HG02759 (cell line): Measurements from ENCODE around the gene ANO4.
"Not testable (repeated sequence)": the region's sequence is repeated elsewhere in the genome, so short reads cannot be mapped to it uniquely, and the experiment has no call there.

Experiments
- ATAC-seq: cut with Tn5 transposase; IDR thresholded peaks from one replicate; pipeline ENCODE4 v1.9.1; 2021; ENCODE audit warnings: mild to moderate bottlenecking, moderate library complexity; ENCODE audit not compliant: unreplicated experiment

The ANO4 gene

DNA sequence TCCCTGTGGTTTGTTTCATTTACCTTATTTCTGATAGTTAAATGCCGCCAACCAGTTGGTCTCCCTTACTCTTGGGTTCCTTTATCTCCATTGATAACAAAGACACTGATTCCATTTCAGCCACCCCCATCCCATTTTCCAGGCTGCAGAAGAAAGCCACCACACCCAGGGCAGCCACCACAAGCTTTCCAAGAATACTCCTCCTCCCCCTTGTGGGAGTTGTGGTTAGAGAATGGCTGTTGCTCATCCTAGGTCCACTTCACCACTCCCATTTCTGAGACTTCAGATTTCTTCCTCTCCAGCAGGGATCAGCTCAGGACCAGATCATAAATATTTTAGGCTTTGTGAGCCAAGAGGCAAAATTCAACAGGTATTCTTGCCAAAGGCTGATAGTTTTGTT is 73.9 kb downstream of the ANO4 start:
- ATAC-seq, result no peak

DNA sequence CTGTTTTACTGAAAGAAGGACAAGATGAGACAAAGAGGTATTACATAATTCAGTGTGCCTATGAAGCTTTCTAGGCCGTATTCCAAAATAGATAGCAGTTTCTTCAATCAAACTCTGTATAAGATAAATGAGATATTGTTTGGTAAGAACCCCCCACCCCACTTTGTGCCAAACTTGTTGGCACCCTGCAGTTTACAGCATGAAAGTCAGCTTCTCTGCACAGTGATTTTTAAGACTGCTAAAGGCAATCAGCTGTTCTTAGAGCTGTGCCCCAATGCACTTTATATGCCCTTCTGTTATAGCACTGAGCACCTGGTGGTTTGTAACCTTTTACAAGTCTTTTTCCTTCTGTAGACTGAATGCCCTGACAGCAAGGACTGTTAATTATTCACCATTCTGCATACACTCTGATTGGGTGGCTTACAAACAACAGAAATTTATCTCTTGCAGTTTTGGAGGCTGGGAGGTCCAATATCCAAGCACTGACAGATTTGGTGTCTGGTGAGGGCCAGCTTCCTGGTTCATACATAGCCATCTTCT is 76.7 kb downstream of the ANO4 start:
- ATAC-seq, result no peak

DNA sequence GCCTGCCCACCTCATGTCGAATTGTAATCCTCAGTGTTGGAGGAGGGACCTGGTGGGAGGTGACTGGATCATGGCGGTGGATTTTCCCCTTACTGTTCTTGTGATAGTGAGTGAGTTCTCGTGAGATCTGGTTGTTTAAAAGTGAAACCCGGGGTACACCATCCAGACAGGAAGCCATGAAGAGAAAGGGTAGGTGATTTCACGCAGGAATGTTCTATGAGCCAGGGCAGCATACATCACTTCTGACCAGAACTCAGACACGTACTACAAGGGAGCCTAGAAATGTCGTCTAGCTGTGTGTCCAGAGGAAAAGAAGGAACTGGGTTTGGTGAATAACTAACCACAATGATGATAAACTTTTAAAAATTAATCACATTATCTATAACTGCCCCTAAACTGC is 80.6 kb downstream of the ANO4 start:
- no peak for ATAC-seq

DNA sequence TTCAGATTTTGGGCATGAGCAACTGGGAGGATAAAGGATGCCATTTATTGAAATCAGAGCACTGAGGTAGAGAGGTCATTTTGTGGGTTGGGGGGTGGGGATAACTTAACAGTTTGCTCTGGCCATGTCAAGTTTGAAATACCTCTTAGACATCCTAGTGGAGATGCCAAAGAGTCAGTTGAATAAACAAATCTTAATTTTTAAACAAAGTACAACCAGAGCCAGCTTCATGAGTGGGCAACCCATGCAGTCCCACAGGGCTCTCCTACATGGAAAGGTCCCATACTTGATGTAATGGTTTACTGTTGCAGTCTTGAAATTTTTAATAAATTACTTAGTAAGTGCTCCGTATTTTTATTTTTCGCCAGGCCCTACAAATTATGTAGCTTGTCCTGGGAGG is 81.2 kb downstream of the ANO4 start:
- ATAC-seq, result no peak

DNA sequence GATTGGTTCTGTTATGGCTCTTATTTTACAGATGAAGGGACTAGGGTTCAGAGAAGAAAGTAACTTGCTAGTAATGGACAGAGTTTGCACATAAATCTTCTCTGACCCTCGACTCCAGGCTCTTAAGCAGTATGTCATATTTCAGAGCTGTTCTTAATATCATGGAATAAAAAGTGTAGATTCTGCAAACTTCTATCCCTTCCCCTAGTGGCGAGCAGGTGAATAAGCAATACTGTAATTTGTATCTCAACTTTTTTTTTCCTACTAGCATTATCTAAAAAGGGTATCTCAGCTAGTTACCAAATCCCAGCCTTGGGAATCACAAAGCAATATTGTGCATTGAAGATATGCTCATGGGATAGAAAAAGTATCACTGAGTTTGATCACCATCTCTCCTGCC is 83.2 kb downstream of the ANO4 start:
- no peak for ATAC-seq

DNA sequence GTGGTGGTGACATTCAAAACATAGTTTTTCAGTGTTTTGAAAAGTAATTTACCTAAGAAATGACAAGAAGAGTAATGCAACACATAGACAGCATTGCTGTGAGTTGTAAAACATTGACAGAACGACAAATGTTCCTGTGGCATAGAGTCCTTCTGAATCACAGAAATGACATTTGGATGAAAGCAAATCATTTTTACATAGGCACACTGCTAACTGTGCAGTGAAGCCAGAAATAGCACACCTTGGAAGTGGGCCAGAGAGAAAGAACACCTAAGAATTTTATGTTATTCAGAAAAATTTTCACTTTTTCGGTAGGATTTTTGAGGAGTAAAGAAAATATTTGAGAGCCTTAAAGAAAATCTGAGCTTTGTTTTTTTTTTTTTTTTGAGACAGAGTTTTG is 100.6 kb downstream of the ANO4 start:
- ATAC-seq, result no peak

DNA sequence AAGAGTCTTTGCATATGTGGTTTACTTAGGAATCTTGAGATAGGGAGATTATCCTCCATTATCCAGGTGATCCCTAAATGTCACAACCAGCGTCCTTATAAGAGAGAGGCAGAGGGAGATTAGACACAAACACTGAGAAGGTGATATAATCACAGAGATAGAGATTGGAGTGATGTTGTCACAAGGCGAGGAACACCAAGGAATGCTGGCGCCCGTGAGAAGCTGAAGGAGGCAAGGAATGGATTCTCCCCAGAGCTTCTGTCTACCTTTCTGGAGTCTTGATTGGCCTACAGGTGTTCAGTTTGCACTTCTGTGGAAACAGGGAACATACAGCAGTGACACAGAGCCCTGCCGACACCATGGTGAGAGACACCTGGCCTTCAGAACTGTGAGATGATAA is 101.6 kb downstream of the ANO4 start:
- no peak for ATAC-seq

DNA sequence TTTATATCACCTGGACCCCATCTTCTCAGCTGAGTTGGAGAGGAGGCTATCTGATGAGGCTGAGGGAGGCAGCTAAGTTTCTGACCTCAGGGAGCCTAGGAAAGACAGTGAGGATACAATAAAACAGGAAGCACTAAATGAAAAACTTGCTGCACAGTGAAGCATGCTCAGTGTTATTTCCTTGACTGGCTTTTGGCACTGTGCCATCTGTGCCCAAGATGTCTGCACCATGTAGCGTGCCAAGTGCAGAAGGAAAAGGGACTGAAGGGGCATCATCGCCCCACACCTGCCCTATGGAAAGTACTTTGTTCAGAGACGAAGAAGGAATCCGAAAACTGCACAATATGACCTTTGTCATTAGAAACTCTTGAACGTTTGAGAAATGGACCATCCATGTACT is 102.7 kb downstream of the ANO4 start:
- no peak for ATAC-seq

DNA sequence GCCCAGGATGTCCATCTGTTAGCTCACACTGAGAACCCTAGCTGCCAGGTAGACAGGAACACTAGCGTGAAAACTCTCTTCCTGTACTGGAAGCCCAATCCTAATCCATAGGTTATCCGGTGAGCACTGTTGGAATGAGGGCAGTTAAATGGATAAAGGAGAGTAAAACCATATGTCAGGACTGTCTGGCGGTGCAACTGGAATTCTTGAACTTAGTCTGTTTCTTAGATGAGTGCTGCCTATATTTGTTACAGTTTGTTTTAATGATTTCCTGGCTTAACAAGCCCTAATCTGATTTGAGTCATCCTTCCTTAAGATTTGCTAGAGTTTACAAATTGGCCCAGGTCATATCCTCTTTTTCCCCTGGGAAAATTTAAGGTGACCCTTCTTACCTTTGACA is 104.7 kb downstream of the ANO4 start:
- ATAC-seq, result no peak

DNA sequence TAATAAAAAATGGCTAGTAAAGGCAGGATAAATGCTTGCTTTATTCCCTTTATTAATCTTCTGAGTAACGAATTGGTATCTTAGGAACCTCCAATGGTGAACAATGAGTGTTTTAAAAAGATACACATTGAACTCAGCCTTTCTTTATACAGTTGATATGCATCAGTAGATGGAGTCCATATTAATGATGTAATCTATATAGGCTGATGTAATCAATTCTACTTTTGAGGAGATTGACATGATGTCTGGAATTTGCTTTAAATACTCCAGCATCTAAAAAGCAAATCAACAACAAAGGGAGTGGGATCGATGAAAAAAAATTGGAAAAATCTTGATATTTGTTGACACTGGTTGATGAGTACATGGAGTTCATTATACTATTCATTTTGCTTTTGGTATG is 106.2 kb downstream of the ANO4 start:
- ATAC-seq, result no peak

DNA sequence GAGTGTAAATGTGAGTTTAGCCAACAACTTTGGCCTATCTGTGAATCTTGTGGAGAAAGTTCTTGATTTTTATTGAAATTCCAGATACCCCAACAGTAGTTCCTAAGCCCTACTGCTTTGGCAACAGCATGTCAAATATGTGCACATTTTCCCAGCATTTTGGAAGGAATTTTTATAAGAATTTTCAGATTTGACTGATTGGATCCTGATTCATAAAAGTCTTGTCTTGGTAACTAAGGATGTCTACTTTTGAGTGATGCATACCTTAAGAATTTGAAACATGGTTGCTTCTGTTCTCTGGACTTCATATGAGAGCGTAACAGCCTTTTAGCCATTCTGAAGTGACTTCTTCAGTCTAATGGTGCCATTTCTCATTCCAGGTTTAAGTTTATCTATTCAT is 106.7 kb downstream of the ANO4 start:
- ATAC-seq, result no peak

DNA sequence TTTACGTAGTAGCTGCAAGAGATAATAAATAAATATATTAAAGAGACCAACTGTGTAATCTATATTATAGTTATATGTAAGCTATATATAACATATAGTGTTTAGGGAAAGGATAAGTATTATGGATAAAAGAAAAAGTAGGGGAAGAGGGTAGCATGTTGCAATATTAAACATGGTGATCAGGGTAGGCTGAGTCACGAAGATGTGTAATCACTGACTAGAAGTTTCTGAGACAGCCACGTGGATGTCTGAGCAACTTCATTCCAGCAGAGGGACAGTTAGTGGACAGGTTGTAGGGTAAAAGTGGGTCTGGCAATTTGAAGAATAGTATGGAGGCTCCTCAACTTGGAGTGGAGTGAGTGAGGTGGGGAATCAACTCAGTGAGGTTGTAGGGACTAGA is 109.7 kb downstream of the ANO4 start:
- ATAC-seq, result no peak

DNA sequence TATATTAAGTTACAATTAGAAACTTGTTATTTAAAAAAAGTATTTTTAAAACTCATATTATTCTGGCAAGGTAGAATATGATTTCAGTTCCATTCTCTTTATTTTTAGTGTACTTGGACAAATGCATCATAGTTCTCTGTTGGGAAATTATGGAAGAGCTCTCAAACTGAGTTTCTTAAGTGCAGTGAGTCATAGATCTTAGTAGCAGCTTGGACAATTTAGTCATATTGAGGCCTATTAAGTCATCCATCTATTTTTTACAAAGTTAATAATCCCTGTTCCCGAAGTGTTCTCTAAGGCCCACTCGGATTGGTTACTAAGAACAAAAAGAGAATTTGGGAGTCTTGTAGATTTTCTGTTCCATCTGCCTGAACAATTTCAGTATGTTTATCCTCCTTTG is 113.9 kb downstream of the ANO4 start:
- no peak for ATAC-seq

DNA sequence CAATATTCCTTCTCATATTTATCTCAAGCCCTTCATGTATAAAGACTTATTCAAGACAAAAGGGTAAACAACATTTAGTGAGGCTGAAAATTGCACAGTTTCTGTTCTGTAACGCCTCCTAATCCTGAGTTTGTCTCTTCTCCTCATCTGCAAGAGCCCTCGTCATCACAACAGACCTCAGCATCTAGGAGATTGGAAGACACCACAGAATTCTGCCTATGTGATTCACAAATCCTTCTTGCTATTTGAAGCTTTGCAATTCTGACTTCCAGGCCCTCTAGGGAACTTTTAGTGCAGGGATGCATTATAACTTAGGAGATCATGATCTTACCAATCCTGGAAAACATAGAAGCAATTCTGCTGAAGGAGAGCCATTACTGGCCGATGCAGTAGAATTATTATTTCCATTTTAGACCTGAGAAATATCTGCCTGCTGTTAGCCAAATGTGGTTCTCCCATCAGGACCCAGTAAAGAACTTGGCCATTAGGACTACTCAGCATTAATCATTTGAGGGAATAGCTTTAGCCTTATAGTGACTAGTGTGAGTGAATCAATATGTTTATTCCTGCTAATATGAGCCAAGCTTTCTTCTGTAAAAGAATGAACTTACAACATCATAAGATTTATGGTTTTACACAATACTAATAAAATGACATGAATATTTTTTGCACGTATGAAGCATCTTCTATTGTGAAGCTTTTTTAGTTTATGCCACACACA is 119.5 kb downstream of the ANO4 start:
- ATAC-seq, result no peak

DNA sequence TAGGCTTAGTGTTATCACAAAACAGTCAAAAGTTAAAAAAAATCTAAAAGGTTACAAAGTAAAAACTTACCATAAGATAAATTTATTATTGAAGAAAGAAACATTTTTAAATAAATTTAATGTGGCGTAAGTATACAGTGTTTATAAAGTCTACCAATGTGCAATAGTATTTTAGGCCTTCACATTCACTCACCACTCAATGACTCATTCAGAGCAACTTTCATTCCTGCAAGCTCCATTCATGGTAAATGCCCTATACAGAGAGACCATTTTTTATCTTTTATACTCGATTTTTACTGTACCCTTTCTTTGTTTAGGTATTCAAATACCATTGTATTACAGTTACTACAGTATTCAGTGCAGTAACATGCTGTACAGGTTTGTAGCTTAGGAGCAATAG is 124.5 kb downstream of the ANO4 start:
- no peak for ATAC-seq

DNA sequence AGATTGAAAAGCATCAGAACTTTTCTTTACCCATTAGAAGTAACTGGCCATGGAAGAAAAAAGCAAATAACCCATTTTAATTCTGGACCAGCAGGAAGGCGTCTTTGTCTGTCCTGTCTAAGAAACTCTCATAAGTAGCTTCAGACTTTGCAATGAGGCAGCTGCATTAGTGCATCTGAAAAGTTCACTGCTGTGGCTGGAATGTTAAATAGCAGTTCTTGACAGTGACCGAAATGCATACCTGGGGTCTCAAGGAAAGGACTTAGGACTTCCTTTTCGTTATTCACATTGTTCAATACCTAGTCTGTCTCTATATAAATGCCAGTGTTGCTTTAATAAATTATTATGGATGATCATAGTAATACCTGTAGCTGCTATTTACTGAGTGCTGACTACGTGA is 125.9 kb downstream of the ANO4 start:
- no peak for ATAC-seq

DNA sequence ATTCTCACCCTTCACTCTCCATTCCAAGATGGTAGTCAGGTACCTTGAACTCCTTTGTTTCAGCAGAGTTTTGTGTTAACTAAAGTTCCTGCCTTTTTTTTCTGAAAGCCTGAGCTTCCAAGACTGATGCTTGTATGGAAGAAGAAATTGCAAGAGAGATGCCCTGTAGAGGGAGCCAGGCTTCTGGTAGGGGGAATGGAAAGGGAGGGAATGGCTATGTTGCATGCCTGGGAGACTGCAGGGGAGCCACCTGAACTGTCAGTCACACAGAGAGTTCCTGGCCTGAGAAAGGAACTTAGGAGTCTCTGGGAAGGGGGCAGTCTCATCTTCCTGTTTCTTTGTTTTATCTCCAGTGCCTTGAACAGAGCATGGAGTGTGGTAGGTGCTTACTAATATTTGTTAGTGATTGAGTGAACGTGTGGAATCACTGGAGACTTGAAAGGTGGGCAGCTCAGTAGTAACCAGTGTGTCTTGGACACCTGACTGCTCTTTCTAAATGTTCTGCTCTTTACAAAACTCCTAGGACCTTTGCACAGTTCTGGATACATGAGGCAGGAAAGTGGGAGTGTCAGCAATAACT is 132.2 kb downstream of the ANO4 start:
- ATAC-seq, result no peak

DNA sequence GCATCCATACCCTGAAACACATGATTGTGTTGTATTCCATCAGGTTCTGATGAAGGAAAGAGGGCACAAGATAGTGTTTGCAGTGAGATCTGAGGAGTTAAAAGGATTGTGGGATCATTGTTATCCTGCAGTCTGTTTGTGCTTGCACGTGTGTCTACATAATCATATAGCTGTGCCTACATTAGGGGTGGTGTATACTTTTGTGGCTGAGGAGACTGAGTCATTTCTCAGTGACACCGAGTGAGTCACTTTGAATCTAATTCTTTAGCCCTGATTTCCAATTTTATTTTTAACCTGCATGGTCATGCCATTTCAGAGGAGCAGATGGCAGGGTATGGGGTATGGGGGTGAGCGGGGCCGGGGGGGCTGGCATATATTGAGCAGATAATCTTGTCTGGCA is 133.2 kb downstream of the ANO4 start:
- ATAC-seq, result no peak

DNA sequence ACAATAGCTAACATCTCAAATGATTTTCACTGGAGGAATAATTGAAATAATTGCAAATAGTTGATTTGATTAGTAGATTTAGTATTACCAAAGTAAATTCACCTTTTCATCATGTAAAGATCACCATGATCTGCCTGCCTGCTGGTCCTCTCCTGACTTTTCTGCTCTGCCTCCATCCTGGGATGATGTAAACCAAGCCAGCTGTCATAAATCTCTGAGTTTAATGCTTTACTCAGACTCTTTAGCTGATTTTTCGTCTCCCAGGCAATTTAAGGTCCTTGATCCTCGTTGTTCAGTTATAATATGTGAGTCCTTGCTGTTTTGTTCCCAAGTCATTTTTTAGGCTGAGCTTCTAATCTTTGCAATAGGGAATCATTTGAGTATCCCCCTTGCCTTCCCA is 138.0 kb downstream of the ANO4 start:
- ATAC-seq, result no peak

DNA sequence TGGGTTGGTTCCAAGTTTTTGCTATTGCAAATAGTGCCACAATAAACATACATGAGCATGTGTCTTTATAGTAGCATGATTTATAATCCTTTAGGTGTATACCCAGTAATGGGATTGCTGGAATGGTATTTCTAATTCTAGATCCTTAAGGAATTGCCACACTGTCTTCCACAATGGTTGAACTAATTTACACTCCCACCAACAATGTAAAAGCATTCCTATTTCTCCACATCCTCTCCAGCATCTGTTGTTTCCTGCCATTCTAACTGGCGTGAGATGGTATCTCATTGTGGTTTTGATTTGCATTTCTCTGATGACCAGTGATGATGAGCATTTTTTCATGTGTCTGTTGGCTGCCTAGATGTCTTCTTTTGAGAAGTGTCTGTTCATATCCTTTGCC is 139.0 kb downstream of the ANO4 start:
- ATAC-seq, result not testable (repeated sequence)

DNA sequence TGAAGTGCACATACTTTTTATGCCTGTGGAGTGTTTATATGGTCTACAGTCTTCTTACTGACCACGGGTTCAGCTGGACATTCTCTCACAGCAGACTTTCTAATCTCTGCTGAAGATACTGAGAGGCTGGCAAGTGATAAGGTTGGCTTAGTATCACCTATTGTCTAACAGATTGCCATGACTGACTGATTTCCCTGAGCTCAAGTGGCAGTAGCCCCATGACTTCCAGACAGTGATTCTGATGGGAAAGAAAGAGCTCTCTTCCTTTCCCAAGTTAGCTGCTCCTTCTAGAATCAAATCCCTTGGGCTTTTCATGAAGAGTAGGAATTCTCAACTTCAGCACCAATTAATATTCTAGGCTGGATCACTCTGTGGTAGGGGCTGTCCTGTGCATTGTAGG is 141.4 kb downstream of the ANO4 start:
- ATAC-seq, result no peak

DNA sequence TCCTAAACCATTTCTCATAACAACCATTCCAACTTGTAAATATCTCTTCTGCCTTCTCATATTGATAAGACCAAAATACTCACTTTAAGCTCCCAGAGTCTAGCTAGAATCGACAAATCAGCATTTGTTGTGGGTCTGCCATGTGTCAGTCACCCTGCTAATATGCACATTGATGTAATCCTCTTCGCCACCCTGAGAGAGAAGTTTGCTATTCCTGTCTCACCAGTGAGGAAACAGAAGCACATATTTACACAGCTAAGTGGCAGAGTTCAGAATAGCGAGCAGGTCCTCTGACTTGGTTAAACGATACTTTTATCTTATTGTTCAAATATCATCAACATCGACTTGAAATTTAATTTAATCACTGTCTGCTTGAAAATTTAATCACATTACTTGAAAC is 142.1 kb downstream of the ANO4 start:
- ATAC-seq, result no peak

DNA sequence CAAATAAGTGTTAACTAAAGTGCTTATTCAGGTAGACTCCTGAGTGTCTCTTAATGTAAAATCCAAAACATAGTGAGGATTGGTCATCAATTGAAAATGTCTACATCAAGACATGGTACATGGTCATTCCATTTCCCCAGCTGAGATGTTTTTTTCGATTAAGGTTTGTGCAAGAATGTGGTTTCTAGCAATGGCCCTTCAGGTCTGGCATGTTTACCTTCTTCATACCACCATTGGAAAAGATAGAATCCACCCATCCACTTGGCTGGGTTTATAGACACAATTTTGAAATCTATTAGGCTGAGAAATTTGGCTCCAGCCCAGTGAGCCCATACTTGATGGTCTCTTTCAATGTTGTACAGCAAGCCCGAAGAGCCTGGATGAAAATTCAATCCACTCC is 145.9 kb downstream of the ANO4 start:
- no peak for ATAC-seq
